SU-DHL-6 (cell line): ENCODE measurements around the gene CELF5.

Source experiments
- CTCF ChIP-seq: fragments of 200-600 bp; sonication (generic); IDR thresholded peaks from one replicate; pipeline ENCODE4 v1.5.1; 2017; ENCODE audit warnings: antibody characterized with exemption, mild to moderate bottlenecking, low read length, moderate library complexity; ENCODE audit not compliant: insufficient read depth, poor library complexity, severe bottlenecking
- EZH2phosphoT487 ChIP-seq: fragments of 200-600 bp; sonication (generic), shearing (Covaris generic); conservative IDR thresholded peaks from 2 replicates; pipeline ENCODE4 v1.6.1; 2018; ENCODE audit warnings: mild to moderate bottlenecking, antibody characterized with exemption, low read length, moderate library complexity, mixed read lengths

- TF ChIP-seq CTCF = no peak
- TF ChIP-seq EZH2phosphoT487 = no peak
Observed at GRCh38 chr19:3201911-3202310, 22.6 kb upstream of the CELF5 start.
